PC-9 (cell line): ENCODE results near the gene SUV39H2. TPM values are rescaled to one million over a fixed set of nuclear protein-coding genes. Genes with fewer than 3 reads are reported as not detected.

Source experiments
- BruUV-seq: library from RNA; stranded (reverse); fragments of 400-500 nt; replicated peaks from 2 replicates; lab custom pipeline; 2021; lab: Mats Ljungman, UMichigan
- CTCF ChIA-PET: fragments of 300-600 bp; sonication (Branson Sonifier 250); formaldehyde crosslinking; loops from one replicate; lab custom pipeline; 2022; ENCODE audit warnings: antibody characterized with exemption; lab: Charles Lee
- POLR2A ChIA-PET: fragments of 300-600 bp; sonication (Branson Sonifier 250); formaldehyde crosslinking; loops from one replicate; lab custom pipeline; 2022; ENCODE audit warnings: antibody characterized with exemption; ENCODE audit not compliant: unreplicated experiment; lab: Charles Lee
- DNase-seq, 2 experiments: peaks; one replicate each; pipeline versions ENCODE4 v3.0.0 to v3.0.0-alpha.2; 2015 to 2022; ENCODE audit warnings: mixed read lengths in 1 of 2
- H2AFZ ChIP-seq: fragments of 200-600 bp; sonication (generic); 2 replicates; pipeline ENCODE4 v1.8.1; 2017; ENCODE audit warnings: antibody characterized with exemption
- H3F3A ChIP-seq: fragments of 200-600 bp; sonication (generic); 2 replicates; pipeline ENCODE4 v1.8.1; 2017; ENCODE audit warnings: antibody characterized with exemption, mild to moderate bottlenecking, low read depth; ENCODE audit not compliant: insufficient read depth
- H3K27ac ChIP-seq: fragments of 200-600 bp; sonication (generic); 2 replicates; pipeline ENCODE4 v1.6.1; 2016; ENCODE audit warnings: mixed run types
- H3K27me3 ChIP-seq: fragments of 200-600 bp; sonication (generic); 2 replicates; pipeline ENCODE4 v1.6.1; 2016; ENCODE audit warnings: low read depth, mixed run types; ENCODE audit not compliant: insufficient read depth
- H3K36me3 ChIP-seq: fragments of 200-600 bp; sonication (generic); 2 replicates; pipeline ENCODE4 v1.6.1; 2016; ENCODE audit warnings: low read depth, mixed run types
- H3K4me1 ChIP-seq: fragments of 200-600 bp; sonication (generic); replicated peaks from 2 replicates; pipeline ENCODE4 v1.6.1; 2016; ENCODE audit warnings: mixed run types; ENCODE audit not compliant: insufficient read depth
- H3K4me2 ChIP-seq: fragments of 200-600 bp; sonication (generic); 2 replicates; pipeline ENCODE4 v1.6.1; 2017; ENCODE audit warnings: mixed run types
- H3K4me3 ChIP-seq: fragments of 200-600 bp; sonication (generic); 2 replicates; pipeline ENCODE4 v1.6.1; 2016; ENCODE audit warnings: mixed run types
- H3K79me2 ChIP-seq: fragments of 200-600 bp; sonication (generic); 2 replicates; pipeline ENCODE4 v1.6.1; 2017; ENCODE audit warnings: low read depth, mixed run types
- H3K9me2 ChIP-seq: fragments of 200-600 bp; sonication (generic); 2 replicates; pipeline ENCODE4 v1.8.1; 2017; ENCODE audit warnings: mild to moderate bottlenecking; ENCODE audit not compliant: insufficient read depth
- H3K9me3 ChIP-seq: fragments of 200-600 bp; sonication (generic); 2 replicates; pipeline ENCODE4 v1.8.1; 2016; ENCODE audit warnings: low read depth; ENCODE audit not compliant: insufficient read depth
- H4K20me1 ChIP-seq: fragments of 200-600 bp; sonication (generic); 2 replicates; pipeline ENCODE4 v1.8.1; 2017; ENCODE audit not compliant: insufficient read depth
- EZH2 ChIP-seq: fragments of 200-600 bp; sonication (generic); IDR thresholded peaks from 2 replicates; pipeline ENCODE4 v1.8.0; 2017; ENCODE audit warnings: antibody characterized with exemption, low read depth
- intact Hi-C: fragments of 100-400 bp; cut with micrococcal nuclease; formaldehyde crosslinking; loops from one replicate; pipeline ENCODE4 v1.10.0; 2022; ENCODE audit not compliant: unreplicated experiment
- total RNA-seq: library from RNA; stranded (reverse); gene quantifications from 2 replicates; pipeline ENCODE4 v1.2.3, GENCODE V29; 2021
- TF ChIP-seq, protein P1 (sequence below): fragments of 200-600 bp; sonication (generic); conservative IDR thresholded peaks from 2 replicates; pipeline ENCODE4 v1.6.1; 2017; ENCODE audit warnings: mixed run types, antibody characterized with exemption, mild to moderate bottlenecking, moderate library complexity

The SUV39H2 gene
- total RNA-seq, 1 experiment from 2014 or later: 20.9 TPM

- DNase-seq: no peak
Observed at GRCh38 chr10:14837003-14837756, 41.5 kb upstream of the SUV39H2 start.

DNA sequence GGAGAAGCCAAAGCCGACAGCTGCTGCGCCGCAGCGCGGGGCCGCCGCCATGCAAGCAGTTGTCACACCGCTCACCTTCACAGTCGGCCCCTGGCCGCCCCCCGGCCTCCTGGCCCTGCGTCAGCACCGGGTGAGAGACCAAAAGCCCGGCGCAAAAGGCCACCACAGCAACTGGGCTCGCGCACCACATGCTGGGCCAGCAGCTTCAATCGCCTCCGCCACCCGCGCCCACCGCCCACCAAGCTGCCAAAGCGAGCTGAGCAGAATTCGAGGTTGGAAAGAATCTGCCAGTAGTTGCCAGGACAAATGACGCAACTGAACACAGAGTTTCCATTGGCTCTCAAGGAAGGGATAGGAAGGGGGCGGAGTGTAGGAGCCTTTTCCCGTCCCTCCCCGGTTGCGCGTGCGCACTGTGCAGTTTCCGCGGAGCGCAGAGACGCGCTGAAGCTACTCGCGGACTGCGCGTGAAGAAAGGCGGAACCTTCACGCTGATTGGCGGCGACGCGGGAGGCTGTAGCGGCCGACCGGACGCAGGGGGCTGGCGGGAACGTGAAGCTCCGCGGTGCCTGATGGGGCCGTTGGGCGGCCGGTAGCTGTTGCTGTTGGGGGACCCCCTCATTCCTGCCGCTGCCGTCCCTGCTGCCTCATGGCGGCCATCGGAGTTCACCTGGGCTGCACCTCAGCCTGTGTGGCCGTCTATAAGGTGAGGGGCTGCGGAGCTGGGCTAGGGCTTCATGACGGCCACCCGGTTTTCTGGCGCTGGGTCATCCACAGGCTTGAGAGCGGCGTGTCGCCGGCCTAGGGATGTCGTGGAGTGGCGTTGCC lies 40.7 kb upstream of the SUV39H2 start, which contains the start of the genes CDNF, HSPA14 and MSANTD7:
CDNF (minus strand) TSS at position 281 of the 825 bp plus-strand sequence; CDS start at position 190, 91 bp downstream.
HSPA14 (plus strand) TSS at position 550 of the 825 bp plus-strand sequence; CDS start at position 647, 97 bp downstream.
MSANTD7 (plus strand) TSS at position 550 of the 825 bp plus-strand sequence. CDS start 3,979 bp downstream, outside the sequence.
- intact Hi-C loops: loop anchor here (2.0 to 5.0 kb wide), 5 partner anchors 186 to 341 kb away; partner anchors contain the start of gene RPP38
- TF ChIP-seq EZH2: no peak
- TF ChIP-seq, protein P1, sequence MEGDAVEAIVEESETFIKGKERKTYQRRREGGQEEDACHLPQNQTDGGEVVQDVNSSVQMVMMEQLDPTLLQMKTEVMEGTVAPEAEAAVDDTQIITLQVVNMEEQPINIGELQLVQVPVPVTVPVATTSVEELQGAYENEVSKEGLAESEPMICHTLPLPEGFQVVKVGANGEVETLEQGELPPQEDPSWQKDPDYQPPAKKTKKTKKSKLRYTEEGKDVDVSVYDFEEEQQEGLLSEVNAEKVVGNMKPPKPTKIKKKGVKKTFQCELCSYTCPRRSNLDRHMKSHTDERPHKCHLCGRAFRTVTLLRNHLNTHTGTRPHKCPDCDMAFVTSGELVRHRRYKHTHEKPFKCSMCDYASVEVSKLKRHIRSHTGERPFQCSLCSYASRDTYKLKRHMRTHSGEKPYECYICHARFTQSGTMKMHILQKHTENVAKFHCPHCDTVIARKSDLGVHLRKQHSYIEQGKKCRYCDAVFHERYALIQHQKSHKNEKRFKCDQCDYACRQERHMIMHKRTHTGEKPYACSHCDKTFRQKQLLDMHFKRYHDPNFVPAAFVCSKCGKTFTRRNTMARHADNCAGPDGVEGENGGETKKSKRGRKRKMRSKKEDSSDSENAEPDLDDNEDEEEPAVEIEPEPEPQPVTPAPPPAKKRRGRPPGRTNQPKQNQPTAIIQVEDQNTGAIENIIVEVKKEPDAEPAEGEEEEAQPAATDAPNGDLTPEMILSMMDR: no peak
- Histone ChIP-seq H3K27ac (peak within 1 kb of the TSS; percentile 60), H3K36me3 (0 out of 2 replicates have a peak, but pooled peaks cover 3% of the 10 kb centered on the region), H3K79me2 (peaks cover 39% of the 10 kb centered on the region), H3K27me3 (no peaks in the 10 kb centered on the region), H3F3A (no peaks in the 10 kb centered on the region), H4K20me1 (no peaks in the 10 kb centered on the region), H3K9me3 (no peaks in the 10 kb centered on the region), H3K4me3 (peak within 1 kb of the TSS; percentile 80), H3K4me2 (peak within 1 kb of the TSS; percentile 97), H3K9me2 (no peaks in the 10 kb centered on the region), H2AFZ (peak within 1 kb of the TSS; percentile 88), H3K4me1 (peaks cover 14% of the 10 kb centered on the region)
- BruUV-seq: no TSS peak
- DNase-seq: peak; percentile 94 to 99
- POLR2A ChIA-PET: interaction anchor here (0.5 to 1.1 kb wide), 9 partner anchors 13 to 309 kb away, joined by 3 to 15 read pairs (median 3); partner anchors contain the start of gene MEIG1
- CTCF ChIA-PET: interaction anchor here (0.6 to 1.1 kb wide), 3 partner anchors 15 to 1992 kb away, joined by 3 to 5 read pairs (median 3); no protein-coding TSS in a partner anchor

More at GRCh38 chr10:14837003-14837756, 41.5 kb upstream of the SUV39H2 start:
- Histone ChIP-seq H3K4me2 (peak overlapping the region; percentile 97), H3K4me1 (peaks cover 14% of the 10 kb centered on the region), H3K79me2 (peaks cover 39% of the 10 kb centered on the region), H3K9me3 (no peaks in the 10 kb centered on the region), H3F3A (no peaks in the 10 kb centered on the region), H3K27me3 (no peaks in the 10 kb centered on the region), H3K27ac (peak overlapping the region; percentile 60), H3K9me2 (no peaks in the 10 kb centered on the region), H2AFZ (peak overlapping the region; percentile 88), H3K36me3 (0 out of 2 replicates have a peak, but pooled peaks cover 3% of the 10 kb centered on the region), H3K4me3 (peak overlapping the region; percentile 80), H4K20me1 (no peaks in the 10 kb centered on the region)
- ChIA-PET POLR2A (interaction anchor here (0.5 to 1.1 kb wide), 8 partner anchors 13 to 277 kb away, joined by 3 to 15 read pairs (median 4); no protein-coding TSS in a partner anchor), CTCF (interaction anchor here (0.6 to 1.1 kb wide), 5 partner anchors 14 to 1993 kb away, joined by 3 to 14 read pairs (median 5); no protein-coding TSS in a partner anchor)
- TF ChIP-seq, protein P1: no peak
- no peak for TF ChIP-seq EZH2
- intact Hi-C loops: loop anchor here (5.0 kb wide), 4 partner anchors 185 to 340 kb away; partner anchors contain the start of gene RPP38
- BruUV-seq: TSS peak; percentile 60
